OCI-LY3 (cell line): ENCODE data around the gene EPAS1.

Experiments
- H2AFZ ChIP-seq: fragments of 200-600, 300-600 bp; shearing (Covaris generic); 2 replicates; pipeline ENCODE4 v1.6.0; 2014; ENCODE audit warnings: antibody characterized with exemption, low read depth, low read length
- H3K27ac ChIP-seq: fragments of 200-600, 300-600 bp; sonication (generic); 2 replicates; pipeline ENCODE4 v1.5.1; 2014; ENCODE audit warnings: mild to moderate bottlenecking, low read length, moderate library complexity, mixed read lengths
- H3K27me3 ChIP-seq: fragments of 200-600, 300-600 bp; sonication (generic); 2 replicates; pipeline ENCODE4 v1.6.1; 2014; ENCODE audit warnings: low read depth, low read length, mixed read lengths
- H3K36me3 ChIP-seq: fragments of 200-600, 300-600 bp; sonication (generic); replicated peaks from 2 replicates; pipeline ENCODE3; 2014; ENCODE audit warnings: low read depth, low read length, mixed read lengths
- H3K4me1 ChIP-seq: fragments of 300-600, 200-600 bp; sonication (generic); 2 replicates; pipeline ENCODE4 v1.6.1; 2014; ENCODE audit warnings: low read length, mixed read lengths
- H3K4me2 ChIP-seq: fragments of 200-600, 300-600 bp; sonication (generic); 2 replicates; pipeline ENCODE4 v1.6.1; 2014; ENCODE audit warnings: low read length, mixed read lengths
- H3K4me3 ChIP-seq: fragments of 300-600, 200-600 bp; sonication (generic); 2 replicates; pipeline ENCODE4 v1.5.1; 2014; ENCODE audit warnings: antibody characterized with exemption, mild to moderate bottlenecking, low read length, moderate library complexity
- H3K79me2 ChIP-seq: fragments of 300-600, 200-600 bp; shearing (Covaris generic); 2 replicates; pipeline ENCODE4 v1.6.1; 2014; ENCODE audit warnings: mild to moderate bottlenecking, low read length, mixed read lengths
- H3K9ac ChIP-seq: fragments of 300-600, 200-600 bp; shearing (Covaris generic); 2 replicates; pipeline ENCODE4 v1.6.0; 2014; ENCODE audit warnings: mild to moderate bottlenecking, low read length, moderate library complexity
- H3K9me3 ChIP-seq: fragments of 200-600, 300-600 bp; shearing (Covaris generic); 2 replicates; pipeline ENCODE4 v1.6.1; 2014; ENCODE audit warnings: low read length, mixed read lengths; ENCODE audit not compliant: insufficient read depth
- H4K20me1 ChIP-seq: fragments of 200-600, 300-600 bp; sonication (generic); 2 replicates; pipeline ENCODE4 v1.6.1; 2016; ENCODE audit warnings: low read length, mixed read lengths; ENCODE audit not compliant: insufficient read depth
- EZH2phosphoT487 ChIP-seq: fragments of 200-600 bp; shearing (Covaris generic); IDR thresholded peaks from 2 replicates; pipeline ENCODE4 v1.6.1; 2018; ENCODE audit warnings: antibody characterized with exemption, mixed run types, low read depth
- TF ChIP-seq, protein P1 (sequence below): fragments of 200-600, 300-600 bp; sonication (generic); IDR thresholded peaks from 2 replicates; pipeline ENCODE4 v1.5.1; 2014; ENCODE audit warnings: antibody characterized with exemption, low read length, low read depth

Gene EPAS1

DNA sequence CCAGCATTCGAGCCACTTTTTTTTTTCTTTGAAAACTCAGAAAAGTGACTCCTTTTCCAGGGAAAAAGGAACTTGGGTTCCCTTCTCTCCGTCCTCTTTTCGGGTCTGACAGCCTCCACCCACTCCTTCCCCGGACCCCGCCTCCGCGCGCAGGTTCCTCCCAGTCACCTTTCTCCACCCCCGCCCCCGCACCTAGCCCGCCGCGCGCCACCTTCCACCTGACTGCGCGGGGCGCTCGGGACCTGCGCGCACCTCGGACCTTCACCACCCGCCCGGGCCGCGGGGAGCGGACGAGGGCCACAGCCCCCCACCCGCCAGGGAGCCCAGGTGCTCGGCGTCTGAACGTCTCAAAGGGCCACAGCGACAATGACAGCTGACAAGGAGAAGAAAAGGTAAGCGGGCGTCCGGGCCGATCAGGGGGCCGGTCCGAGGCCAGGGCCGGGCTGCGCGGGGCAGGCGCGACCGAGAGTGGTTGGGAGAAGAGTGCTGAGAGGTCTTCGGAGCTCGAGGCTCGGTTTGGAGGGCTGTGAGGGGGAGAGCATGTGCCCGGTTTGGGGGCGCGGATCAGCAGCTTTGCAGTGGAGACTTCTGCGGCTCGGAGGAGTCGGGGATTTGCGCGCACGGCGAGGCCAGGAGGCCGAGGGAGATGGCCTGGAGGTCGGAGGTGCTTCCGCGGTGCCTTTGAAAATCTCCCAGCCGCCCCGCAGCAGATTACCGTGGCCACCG, 502 bp downstream of the EPAS1 start:
- Histone ChIP-seq H3K9ac (no peak overlapping the region), H4K20me1 (no peaks in the 10 kb centered on the region), H3K4me3 (no peak overlapping the region), H3K4me1 (no peaks in the 10 kb centered on the region), H3K4me2 (no peak overlapping the region), H3K36me3 (no peaks in the 10 kb centered on the region), H3K27me3 (peaks cover 6% of the 10 kb centered on the region; the same call in 1 of the 2 replicates), H3K27ac (no peak overlapping the region), H3K79me2 (no peaks in the 10 kb centered on the region), H2AFZ (no peak overlapping the region), H3K9me3 (no peaks in the 10 kb centered on the region)
- TF ChIP-seq EZH2phosphoT487, result no peak
- TF ChIP-seq, protein P1, sequence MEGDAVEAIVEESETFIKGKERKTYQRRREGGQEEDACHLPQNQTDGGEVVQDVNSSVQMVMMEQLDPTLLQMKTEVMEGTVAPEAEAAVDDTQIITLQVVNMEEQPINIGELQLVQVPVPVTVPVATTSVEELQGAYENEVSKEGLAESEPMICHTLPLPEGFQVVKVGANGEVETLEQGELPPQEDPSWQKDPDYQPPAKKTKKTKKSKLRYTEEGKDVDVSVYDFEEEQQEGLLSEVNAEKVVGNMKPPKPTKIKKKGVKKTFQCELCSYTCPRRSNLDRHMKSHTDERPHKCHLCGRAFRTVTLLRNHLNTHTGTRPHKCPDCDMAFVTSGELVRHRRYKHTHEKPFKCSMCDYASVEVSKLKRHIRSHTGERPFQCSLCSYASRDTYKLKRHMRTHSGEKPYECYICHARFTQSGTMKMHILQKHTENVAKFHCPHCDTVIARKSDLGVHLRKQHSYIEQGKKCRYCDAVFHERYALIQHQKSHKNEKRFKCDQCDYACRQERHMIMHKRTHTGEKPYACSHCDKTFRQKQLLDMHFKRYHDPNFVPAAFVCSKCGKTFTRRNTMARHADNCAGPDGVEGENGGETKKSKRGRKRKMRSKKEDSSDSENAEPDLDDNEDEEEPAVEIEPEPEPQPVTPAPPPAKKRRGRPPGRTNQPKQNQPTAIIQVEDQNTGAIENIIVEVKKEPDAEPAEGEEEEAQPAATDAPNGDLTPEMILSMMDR, result no peak

DNA sequence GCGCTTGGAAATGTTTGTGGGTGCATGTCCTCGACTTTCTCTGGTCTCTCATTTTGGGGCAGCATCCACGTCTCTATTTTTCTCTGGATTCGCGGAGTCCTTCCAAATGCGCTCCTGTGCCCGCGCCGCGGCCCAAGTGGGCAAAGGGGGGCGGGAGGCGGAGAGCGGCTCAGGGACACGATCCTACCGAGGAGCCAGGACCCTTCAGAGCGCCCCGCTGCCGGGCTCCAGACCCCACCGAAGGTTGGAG, 990 bp downstream of the EPAS1 start:
- Histone ChIP-seq H3K4me3 (no peak overlapping the region), H3K4me2 (no peak overlapping the region), H4K20me1 (no peaks in the 10 kb centered on the region), H3K9ac (no peak overlapping the region), H3K79me2 (no peaks in the 10 kb centered on the region), H3K9me3 (no peaks in the 10 kb centered on the region), H2AFZ (no peak overlapping the region), H3K4me1 (no peaks in the 10 kb centered on the region), H3K36me3 (no peaks in the 10 kb centered on the region), H3K27me3 (peaks cover 6% of the 10 kb centered on the region; the same call in 1 of the 2 replicates), H3K27ac (no peak overlapping the region)
- TF ChIP-seq EZH2phosphoT487, result no peak
- TF ChIP-seq, protein P1, result no peak

DNA sequence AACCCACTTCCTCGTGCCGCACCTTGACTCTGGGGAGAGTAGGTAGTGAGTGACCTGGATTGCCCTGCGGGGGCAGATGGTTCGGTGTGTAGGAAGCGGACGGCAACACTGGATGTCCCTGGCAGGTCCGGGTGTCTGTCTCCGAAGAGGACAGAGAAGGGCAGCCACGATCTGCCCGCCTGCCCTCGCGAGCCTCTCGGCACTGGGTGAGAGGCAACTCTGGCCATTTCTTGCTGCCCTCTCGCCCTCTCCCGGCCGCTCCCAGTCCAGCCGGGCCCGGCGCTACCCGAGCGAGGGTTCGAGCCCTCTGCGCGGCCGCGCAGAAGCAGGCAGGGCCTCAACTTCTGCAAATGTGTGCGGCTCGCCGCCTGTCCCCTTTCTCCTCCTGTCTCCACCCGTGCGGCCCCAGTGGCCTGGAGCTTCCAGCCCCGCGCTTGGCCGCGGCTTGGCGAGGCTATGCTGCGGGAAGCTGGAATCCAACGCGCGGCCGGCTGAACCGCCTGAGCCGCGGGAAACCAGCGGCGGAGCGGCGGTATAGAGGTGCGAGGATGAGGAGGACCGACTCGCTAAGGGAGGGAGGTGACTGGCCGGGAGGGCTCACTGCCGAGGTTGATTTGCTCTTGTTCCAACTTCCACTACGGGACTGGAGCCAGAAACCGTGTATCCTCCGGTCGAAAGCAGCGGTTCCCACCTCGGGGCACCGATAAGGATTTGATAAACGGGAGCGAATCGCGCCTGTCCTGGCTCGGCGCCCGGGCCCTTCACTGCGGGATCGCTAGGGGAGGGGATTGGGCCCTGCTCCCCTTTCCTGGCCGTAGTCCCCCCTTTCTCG, 1.5 kb downstream of the EPAS1 start:
- H3K9me3 ChIP-seq, result no peaks in the 10 kb centered on the region
- H3K9ac ChIP-seq, result no peak overlapping the region
- H3K4me1 ChIP-seq, result no peaks in the 10 kb centered on the region
- no peak for TF ChIP-seq EZH2phosphoT487
- TF ChIP-seq, protein P1, result no peak
- no peaks in the 10 kb centered on the region for H4K20me1 ChIP-seq
- H3K4me3 ChIP-seq, result no peak overlapping the region
- H3K27ac ChIP-seq, result no peak overlapping the region
- H2AFZ ChIP-seq, result no peak overlapping the region
- H3K36me3 ChIP-seq, result no peaks in the 10 kb centered on the region
- no peaks in the 10 kb centered on the region for H3K79me2 ChIP-seq
- H3K27me3 ChIP-seq, result peaks cover 10% of the 10 kb centered on the region
- no peak overlapping the region for H3K4me2 ChIP-seq

DNA sequence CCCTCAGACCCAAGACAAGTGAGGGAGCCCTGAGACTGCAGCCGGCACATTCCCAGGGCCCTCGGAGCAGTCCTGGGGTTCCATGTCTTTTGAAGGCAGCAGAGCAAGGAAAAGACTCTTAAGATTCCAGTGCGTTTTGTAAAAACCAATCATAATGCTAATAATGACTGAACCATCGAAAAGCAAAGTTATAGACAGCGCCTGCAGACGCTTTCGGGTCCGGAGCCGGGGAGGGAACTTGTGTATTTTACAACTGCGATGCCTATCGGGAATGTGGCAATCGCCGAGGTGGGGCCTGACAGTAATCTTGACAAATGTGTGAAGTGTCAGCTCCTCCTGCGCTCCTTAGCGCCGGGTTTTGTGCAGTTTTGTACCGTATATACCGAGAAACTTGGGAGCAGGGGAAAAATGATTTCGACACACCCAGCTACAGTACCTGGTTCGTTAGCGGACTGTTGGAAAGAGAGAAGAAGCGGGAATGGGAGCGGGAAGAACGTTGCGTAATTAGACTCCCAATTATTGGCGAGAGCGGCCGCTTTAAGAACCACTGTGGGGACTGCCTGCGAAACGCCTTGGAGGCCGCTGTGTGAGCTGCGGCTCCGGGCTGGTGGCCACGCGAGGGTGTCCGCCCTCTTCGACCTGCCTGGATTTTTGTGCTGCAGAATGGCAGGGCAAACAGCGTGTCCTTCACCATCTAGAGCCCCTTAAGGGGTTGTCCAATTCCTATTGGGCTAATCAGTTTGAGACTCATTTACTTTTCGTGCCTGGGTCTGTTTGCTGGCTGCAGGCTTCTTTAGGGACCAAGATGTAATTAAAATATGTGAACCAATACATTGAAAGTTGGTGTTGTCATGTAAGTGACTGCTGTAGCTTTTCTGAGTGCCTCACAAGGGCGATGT, 2.4 kb downstream of the EPAS1 start:
- Histone ChIP-seq H3K27ac (no peak overlapping the region), H4K20me1 (no peaks in the 10 kb centered on the region), H3K4me2 (no peak overlapping the region), H3K4me1 (no peaks in the 10 kb centered on the region), H3K27me3 (peaks cover 17% of the 10 kb centered on the region), H2AFZ (no peak overlapping the region), H3K9me3 (no peaks in the 10 kb centered on the region), H3K79me2 (no peaks in the 10 kb centered on the region), H3K4me3 (no peak overlapping the region), H3K36me3 (no peaks in the 10 kb centered on the region), H3K9ac (no peak overlapping the region)
- TF ChIP-seq, protein P1, result no peak
- TF ChIP-seq EZH2phosphoT487, result no peak
